ENCODE data around the gene DNLZ. TPM values are rescaled to one million over a fixed set of nuclear protein-coding genes. Genes with fewer than 3 reads are reported as not detected.
"Not testable (repeated sequence)": the region's sequence is repeated elsewhere in the genome, so short reads cannot be mapped to it uniquely, and the experiment has no call there.

The DNLZ gene
- total RNA-seq, 1 donor from 2014 or later = 34.1 TPM

- no peak for DNase-seq (ENCODE audit: low spot score)
- intact Hi-C loops (cut with DNase I) = no loop called here
These were observed 36.7 kb downstream of the DNLZ start for GRCh38 chr9:136326761-136327303.

- intact Hi-C loops (cut with DNase I) = no loop called here
- DNase-seq (ENCODE audit: low spot score) = no peak
These were observed 37.3 kb downstream of the DNLZ start for GRCh38 chr9:136326061-136326760.

GRCh38 chr9:136325358-136325757, 38.2 kb downstream of the DNLZ start:
- no peak for DNase-seq (ENCODE audit: low spot score)
- intact Hi-C loops (cut with DNase I) = no loop called here

GRCh38 chr9:136324501-136325300, 38.8 kb downstream of the DNLZ start:
- no peak for DNase-seq (ENCODE audit: low spot score)
- intact Hi-C loops (cut with DNase I) = no loop called here

GRCh38 chr9:136323371-136323789, 40.2 kb downstream of the DNLZ start:
- intact Hi-C loops (cut with DNase I) = no loop called here
- DNase-seq (ENCODE audit: low spot score) = no peak

- no peak for DNase-seq (ENCODE audit: low spot score)
- intact Hi-C loops (cut with DNase I) = no loop called here
These were observed 40.7 kb downstream of the DNLZ start for GRCh38 chr9:136322756-136323330.

GRCh38 chr9:136321561-136321960, 42.0 kb downstream of the DNLZ start:
- intact Hi-C loops (cut with DNase I) = no loop called here
- no peak for DNase-seq (ENCODE audit: low spot score)

- intact Hi-C loops (cut with DNase I); DNase-seq (ENCODE audit: low spot score): not testable (repeated sequence)
These were observed 42.6 kb downstream of the DNLZ start for GRCh38 chr9:136320972-136321371.

GRCh38 chr9:136319955-136320354, 43.6 kb downstream of the DNLZ start:
- DNase-seq (ENCODE audit: low spot score); intact Hi-C loops (cut with DNase I): not testable (repeated sequence)

- intact Hi-C loops (cut with DNase I); DNase-seq (ENCODE audit: low spot score): not testable (repeated sequence)
These were observed 44.3 kb downstream of the DNLZ start for GRCh38 chr9:136319244-136319643.

- DNase-seq (ENCODE audit: low spot score) = no peak
- intact Hi-C loops (cut with DNase I) = no loop called here
These were observed 44.7 kb downstream of the DNLZ start for GRCh38 chr9:136318776-136319241.

GRCh38 chr9:136318111-136318775, 45.3 kb downstream of the DNLZ start:
- no peak for DNase-seq (ENCODE audit: low spot score)
- intact Hi-C loops (cut with DNase I) = no loop called here

- no peak for DNase-seq (ENCODE audit: low spot score)
- intact Hi-C loops (cut with DNase I) = no loop called here
These were observed 45.8 kb downstream of the DNLZ start for GRCh38 chr9:136317695-136318094.

GRCh38 chr9:136316896-136317676, 46.5 kb downstream of the DNLZ start:
- DNase-seq (ENCODE audit: low spot score) = no peak
- intact Hi-C loops (cut with DNase I) = no loop called here

GRCh38 chr9:136316271-136316751, 47.2 kb downstream of the DNLZ start:
- intact Hi-C loops (cut with DNase I) = no loop called here
- DNase-seq (ENCODE audit: low spot score) = no peak

- no peak for DNase-seq (ENCODE audit: low spot score)
- intact Hi-C loops (cut with DNase I) = no loop called here
These were observed 48.6 kb downstream of the DNLZ start for GRCh38 chr9:136314944-136315343.

GRCh38 chr9:136314056-136314416, 49.5 kb downstream of the DNLZ start:
- intact Hi-C loops (cut with DNase I) = no loop called here
- DNase-seq (ENCODE audit: low spot score) = no peak

- DNase-seq (ENCODE audit: low spot score) = no peak
- intact Hi-C loops (cut with DNase I) = loop anchor here (2.0 kb wide), 1 partner anchor 87 kb away; the partner anchor contains the start of gene SNAPC4
These were observed 50.2 kb downstream of the DNLZ start for GRCh38 chr9:136313111-136314055.
